M059J (cell line): ENCODE data around the gene RNF224. TPM values are rescaled to one million over a fixed set of nuclear protein-coding genes. Genes with fewer than 3 reads are reported as not detected.
"Not testable (repeated sequence)": the region's sequence is repeated elsewhere in the genome, so short reads cannot be mapped to it uniquely, and the experiment has no call there.

Source experiments
- DNase-seq: peaks from one replicate; pipeline ENCODE4 v3.0.0-alpha.2; 2012; ENCODE audit warnings: low read depth
- total RNA-seq: library from RNA; depleted of rRNA; stranded (reverse); fragments of >200 nt; shearing (Covaris generic); gene quantifications from 2 replicates; pipeline ENCODE4 v1.2.3, GENCODE V29; 2014

Gene RNF224
- total RNA-seq, 1 experiment from 2014 or later = not detected

DNA sequence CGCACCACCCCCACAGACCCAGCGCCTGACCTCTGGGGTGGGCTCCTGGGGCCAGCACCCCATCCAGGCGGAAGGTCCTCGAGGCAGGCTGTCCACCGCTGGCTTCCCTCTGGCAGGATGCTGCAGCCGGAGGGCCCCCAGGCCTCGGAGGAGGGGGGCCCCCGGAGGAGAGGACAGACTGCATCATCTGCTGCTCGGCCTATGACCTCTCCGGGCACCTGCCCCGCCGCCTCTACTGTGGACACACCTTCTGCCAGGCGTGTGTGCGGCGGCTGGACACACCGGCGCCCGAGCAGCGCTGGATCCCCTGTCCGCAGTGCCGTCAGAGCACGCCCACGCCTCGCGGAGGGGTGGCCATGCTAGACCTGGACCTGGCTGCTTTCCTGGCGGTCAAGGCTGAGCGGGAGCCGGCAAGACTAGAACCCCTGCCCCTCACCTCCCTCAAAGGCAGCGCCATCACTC is 1.2 kb downstream of the RNF224 start:
- DNase-seq = no peak

DNA sequence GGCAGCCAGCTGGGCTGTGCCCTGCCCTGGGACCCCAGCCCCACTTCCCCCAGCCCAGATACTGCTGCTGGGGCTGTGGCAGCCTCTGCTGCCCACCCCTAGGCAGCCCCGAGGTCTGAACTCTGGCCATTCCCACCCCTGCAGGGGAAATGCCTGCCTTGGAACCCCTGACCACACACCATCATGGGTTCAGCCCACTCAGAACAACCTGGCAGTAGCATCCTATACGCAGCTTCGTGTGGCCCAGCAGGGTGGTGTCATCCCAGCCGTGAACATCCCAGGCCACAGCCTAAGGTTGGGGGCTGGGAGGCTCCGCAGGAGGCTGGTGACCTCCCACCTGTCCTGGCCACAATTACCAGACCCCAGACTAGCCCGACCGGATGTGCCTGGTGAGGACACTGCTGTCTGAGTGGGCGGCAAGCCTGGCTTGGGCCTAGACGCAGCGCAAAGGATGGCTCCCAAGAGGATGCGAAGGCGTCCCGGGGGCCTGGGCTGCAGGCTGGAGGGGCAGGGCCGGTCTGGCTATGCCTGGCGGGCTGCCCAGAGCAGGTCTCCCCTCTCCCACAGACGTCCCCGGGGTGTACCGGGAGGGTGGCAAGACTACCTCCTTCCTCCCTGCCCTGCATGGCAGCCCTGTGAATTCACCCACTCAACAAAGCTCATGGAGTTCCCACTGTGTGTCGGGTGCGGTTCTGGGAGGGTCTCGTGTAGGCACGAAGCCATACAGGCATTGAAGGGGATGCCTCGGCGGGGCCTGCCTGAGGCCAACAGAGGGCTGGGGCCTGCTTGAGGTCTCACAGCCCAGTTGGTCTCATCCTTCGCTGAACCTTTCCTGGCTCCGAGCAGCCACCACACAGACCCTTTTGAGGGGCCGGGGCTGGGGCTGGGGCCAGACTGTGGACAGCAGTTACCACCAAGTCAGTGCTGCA is 1.9 kb downstream of the RNF224 start:
- no peak for DNase-seq

DNA sequence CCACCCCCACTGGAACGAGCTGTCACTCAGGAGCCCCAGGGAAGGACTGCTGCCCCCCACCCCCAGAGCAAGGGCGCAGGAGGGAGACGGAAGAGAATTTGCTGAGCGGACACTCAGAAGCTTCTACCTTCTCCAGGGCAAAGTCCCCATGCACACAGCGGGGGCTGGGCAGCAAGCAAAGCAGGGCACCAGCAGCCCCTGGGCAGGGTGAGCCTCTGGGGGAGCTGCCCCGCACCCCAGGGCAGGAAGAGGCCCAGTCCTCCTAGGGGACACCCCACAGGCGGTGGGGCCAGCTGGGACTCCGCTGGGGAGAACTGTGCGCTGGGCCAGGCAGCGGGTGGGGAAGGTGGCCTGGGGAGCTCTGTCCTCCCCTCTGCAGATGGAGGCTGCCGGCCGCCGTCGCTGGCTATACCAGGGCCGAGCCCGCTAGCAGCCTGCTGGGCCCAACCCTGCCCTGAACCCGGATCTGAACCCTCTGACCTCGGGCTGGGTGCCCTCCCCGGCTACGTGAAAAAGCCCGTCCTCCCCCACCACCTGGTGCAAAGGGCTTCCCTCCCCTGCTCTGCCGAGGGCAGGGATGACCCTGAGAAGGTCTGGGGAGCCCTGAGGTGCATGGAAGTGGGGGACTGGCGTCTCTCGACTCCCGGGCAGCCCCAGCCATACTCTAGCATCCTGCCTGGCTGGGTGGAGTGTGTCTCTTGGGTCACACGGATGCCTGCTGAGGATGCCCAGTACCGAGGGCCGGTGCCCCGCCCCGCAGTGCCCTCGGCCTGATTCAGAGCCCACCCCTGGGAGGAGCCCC is 2.8 kb downstream of the RNF224 start:
- DNase-seq = no peak

DNA sequence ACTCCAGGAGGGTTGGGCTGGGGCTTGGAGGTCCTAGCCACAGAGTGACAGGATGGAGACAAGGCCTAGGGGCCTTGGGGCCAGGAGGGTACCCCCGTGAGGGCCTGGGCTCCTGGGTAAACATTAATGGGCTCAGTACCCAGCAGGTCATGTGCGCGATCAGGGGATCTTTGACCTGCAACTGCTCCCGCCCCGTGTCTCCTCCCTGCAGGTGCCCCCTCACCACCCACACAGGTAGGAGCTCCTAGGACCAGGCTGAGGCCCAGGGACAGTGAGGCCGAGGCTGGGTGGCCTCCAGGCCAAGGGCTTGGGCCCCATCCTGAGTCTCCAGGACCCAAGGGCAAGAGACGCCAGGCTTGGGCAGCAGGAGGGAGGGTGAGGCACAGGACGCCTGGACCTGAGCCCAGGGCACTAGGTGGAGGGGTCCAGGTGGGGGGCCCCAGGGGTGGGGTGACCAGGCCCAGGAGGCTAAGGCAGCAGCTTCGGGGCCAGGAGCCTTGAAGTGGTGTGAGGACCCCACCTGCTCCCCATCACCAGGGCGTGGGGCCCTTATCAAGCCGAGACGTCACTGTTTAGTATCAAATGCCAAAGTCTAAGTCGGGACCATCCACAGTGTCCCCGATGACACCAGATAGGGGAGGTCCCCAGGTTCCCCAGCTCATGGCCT is 3.5 kb downstream of the RNF224 start, which contains the start of gene SLC34A3:
Gene SLC34A3 (plus strand): TSS at position 197 of the 667 bp plus-strand sequence. CDS start 802 bp downstream, outside the sequence.
- no peak for DNase-seq

DNA sequence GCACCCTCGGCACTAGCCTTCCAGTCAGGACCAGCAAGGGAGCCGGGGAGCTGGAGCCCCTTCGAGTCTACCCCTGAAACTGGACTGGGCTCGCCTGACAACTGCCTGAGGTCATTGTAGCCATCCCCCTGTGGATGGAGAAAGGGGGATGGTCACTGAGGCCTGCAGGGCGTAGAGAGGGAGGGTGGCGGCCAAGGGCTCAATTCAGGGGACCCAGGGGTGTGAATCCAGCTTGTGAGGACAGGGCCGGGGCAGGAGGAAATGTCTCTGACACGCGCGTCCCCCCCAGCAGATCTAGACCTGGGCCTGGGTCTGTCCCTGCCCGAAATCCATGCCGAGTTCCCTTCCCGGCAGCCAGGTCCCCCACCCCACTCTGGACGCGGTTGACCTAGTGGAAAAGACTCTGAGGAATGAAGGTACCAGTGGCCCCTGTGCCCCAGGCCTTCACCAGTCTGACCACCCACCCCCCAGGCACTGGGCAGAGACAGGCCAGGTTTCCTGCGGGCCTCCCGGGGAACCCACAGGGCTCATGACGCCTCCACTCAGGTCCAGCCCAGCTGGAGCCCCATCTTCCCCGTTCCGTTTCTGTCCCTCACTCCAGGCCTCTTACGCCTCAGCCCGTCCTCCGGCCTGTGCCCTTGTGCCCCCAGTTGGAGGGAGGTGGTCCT is 4.2 kb downstream of the RNF224 start:
- DNase-seq = no peak

DNA sequence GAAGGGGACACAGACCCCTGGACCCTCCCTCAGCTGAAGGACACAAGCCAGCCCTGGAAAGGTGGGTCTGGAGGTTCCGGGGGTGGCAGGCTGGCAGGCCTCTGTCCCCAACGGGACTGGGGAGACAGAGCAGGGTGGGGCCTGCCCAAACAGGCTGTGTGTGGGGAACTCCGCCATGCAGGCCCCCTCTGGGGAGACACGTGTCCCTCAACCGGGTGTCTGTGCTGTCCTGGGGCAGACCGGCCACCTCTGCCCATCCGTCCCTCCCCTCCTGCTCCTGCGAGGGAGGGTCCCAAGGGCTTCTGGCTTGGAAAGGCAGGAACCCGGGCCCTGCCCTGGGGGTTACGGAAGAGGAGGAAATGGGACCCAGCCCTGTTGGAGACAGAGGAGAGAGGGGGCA is 4.8 kb downstream of the RNF224 start:
- no peak for DNase-seq

DNA sequence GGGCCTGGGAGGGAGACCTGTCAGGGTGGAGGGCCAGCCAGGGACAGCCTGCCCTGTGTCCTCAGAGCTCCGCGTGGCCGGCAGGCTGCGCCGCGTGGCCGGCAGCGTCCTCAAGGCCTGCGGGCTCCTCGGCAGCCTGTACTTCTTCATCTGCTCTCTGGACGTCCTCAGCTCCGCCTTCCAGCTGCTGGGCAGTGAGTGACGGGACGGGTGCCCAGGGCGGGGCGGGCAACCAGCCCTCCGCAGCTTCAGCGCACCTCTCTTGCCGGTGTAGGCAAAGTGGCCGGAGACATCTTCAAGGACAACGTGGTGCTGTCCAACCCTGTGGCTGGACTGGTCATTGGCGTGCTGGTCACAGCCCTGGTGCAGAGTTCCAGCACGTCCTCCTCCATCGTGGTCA is 5.2 kb downstream of the RNF224 start:
- no peak for DNase-seq

DNA sequence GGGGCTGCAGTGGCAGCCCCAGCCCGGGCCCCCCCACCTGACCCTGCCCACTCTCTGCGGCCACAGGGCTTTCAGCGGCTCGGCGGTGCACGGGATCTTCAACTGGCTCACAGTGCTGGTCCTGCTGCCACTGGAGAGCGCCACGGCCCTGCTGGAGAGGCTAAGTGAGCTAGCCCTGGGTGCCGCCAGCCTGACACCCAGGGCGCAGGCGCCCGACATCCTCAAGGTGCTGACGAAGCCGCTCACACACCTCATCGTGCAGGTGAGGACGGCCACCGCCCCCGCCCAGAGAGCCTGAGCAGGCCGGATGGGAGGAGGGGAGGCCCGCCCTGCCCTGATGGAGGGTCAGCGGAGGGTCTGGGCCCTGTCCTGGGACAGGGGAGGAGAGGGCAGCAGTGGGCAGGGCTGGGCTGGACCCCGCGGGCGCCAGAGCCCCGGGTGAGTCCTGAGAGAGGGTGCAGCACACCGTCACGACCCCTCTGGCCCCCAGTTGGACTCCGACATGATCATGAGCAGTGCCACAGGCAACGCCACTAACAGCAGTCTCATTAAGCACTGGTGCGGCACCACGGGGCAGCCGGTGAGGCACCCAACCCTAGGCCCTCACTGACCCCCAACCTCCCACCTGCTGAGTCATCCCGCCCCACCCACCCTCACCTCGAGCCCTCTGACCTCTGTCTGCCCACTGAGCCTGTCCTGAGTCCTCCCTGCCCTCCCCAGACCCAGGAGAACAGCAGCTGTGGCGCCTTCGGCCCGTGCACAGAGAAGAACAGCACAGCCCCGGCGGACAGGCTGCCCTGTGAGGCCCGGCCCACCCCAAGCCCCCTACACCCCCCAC is 6.1 kb downstream of the RNF224 start:
- DNase-seq = no peak

DNA sequence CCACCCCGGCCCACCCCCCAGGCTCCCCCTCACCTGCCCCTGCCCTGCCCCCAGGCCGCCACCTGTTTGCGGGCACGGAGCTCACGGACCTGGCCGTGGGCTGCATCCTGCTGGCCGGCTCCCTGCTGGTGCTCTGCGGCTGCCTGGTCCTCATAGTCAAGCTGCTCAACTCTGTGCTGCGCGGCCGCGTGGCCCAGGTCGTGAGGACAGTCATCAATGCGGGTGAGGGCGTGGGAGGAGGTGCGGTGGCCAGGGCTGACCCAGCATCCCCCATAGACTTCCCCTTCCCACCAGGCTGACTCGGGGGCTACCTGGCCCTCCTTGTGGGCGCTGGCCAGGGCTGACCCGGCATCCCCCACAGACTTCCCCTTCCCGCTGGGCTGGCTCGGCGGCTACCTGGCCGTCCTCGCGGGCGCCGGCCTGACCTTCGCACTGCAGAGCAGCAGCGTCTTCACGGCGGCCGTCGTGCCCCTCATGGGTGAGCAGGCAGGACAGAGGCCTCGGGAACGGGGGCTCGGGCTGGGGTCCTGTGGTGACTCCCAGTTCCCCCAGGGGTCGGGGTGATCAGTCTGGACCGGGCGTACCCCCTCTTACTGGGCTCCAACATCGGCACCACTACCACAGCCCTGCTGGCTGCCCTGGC is 6.9 kb downstream of the RNF224 start:
- DNase-seq = no peak

DNA sequence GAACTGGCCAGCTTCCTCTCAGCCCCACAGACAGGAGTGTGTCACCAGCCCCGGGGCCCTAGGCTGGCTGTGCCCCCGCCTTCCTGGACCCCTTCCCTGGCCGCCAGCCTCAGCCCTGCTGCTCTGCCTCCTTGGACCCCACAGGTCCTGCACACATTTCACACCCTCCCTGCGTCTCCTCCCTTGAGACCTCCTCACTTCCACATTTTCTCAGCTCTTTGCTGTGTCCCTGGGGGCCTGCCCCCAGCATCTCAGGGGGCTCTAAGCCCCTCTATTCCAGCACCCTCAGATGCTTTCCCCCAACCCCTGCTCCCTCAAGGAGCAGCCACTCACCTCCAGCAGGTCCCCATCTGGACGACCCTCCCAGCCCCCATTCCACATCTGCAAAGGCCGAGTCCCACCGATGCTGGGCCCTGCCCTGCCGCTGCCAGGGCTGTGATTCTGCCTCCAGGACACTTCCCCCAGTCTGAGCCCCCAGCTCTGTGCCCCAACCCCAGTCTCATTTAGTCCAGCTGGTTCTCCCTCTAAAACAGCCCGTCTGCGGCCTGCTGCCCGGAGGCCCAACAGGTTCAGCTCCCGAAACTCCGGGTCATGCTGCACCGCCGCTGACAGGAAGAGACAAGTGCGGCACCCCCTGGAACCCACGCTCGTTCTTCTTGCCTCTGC is 7.6 kb downstream of the RNF224 start:
- no peak for DNase-seq

DNA sequence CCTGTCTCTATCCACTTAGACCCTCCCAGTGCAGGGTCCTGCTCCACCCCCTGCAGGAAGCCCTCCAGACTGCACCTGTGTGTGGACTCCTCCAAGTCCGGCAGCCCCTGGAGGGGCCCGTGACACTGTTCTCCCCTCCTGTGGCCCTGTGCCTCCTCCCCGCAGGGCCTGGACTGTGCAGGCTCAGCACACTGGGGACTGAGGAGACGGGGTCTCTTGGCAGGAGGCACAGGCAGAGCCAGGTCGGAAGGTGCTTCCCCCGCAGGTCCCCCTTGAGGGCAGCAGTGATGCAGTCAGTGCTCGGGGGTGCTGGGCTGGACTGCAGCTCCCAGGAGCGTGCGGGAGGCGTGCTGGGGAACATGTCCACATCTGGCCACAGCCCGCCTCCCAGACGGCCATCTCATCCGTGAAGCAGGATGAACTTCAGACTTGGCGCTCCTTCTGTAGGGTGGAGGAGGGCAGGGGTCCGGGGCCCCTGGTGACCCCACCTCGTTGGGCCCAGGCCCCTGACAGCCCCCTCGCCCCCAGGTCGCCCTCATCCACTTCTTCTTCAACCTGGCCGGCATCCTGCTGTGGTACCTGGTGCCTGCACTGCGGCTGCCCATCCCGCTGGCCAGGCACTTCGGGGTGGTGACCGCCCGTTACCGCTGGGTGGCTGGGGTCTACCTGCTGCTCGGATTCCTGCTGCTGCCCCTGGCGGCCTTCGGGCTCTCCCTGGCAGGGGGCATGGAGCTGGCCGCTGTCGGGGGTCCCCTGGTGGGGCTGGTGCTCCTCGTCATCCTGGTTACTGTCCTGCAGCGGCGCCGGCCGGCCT is 8.3 kb downstream of the RNF224 start:
- no peak for DNase-seq

DNA sequence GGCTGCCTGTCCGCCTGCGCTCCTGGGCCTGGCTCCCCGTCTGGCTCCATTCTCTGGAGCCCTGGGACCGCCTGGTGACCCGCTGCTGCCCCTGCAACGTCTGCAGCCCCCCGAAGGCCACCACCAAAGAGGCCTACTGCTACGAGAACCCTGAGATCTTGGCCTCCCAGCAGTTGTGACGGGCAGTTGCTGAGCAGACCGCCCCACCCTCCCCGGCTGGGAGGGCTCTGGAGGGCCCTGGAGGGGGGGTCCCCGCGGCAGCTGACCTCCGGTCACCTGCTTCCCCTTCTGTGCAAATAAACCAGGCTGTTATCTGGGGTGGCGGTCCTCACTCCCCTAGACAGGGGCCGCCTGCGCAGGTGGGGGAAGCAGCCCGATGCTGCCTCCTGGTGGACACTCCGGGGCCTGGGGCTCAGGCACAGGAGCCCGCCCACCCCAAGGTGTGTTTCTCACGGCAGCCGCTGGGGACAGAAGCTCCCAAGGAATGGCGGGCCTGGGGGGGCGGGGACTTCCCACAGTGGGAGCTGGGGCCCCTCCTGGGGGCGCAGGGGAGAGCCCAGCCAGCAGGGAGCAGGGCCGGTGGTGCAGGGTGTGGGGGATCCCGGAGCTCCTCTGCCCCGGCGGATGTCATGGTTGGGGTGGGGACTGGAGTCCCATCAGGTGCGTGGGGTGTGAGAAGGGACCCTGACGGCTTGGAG is 9.1 kb downstream of the RNF224 start:
- peak; percentile 64 for DNase-seq

DNA sequence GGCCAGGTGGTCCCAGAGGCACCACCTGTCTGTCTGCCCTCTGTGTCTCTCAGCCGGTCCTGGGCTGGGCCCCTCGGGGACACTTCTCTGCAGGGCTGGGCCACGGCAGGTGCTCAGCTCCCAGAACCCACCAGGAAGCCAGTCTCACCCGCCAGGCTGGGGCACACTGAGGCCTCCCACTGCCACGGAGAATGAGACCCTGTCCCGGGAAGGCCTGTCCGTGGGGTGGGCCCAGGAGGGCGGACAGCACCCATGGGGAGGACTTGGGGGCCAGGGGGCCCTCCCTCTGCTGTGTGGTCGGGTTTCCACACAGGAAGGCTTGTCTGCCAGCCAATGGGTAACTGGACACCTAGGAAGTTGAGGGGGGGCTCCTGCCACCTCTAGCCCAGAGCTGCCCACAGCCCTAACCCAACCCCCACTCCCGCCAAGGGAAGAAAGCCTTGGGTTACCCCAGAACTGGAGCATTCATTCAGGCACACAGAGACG is 9.7 kb downstream of the RNF224 start:
- DNase-seq = no peak

DNA sequence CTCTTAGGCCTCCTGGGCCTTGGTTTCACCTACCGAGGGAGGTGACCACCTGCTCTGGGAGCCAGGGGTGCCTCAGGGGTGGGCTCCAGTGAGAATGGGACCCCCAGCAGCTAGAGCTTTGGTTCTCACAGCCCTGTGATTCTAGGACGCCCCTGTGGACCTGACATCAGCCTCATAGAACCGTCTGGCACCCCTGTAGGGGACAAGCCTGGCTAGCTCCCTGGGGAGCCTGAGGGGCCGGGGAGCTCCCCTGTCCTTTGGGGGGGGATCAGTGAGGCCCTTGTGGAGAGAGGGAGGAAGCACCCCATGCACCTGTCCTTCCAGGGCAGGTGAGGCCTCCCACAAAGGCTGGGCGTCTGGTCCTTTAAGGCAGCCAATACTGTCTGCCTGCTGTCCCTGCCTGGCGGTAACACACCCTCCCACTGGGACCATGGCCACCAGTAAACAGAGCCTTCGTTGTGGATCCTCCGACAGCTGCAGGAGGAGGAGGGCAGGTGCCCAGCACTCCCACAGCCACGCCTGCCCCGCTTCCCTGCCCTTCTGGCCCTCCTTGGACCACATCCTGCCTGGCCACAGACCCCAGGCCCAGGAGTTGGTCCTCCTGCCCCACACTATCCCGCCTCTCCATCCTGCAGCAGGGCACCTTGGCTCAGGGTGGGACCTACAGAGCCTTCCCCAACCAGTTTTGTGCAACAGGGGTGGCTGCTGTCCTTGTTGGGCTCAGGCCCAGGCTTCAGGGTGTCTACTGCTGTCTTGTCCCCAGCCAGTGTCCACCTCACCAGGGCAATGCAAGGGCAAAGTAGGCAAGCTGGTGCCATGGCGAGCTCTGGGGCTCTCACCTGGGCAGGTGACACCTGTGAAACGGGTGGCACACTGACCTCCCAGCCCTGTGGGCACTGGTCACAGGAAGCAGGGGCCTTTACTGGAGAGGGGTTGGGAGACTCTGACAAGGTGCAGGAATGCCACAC is 10.7 kb downstream of the RNF224 start:
- DNase-seq = peak; percentile 45

DNA sequence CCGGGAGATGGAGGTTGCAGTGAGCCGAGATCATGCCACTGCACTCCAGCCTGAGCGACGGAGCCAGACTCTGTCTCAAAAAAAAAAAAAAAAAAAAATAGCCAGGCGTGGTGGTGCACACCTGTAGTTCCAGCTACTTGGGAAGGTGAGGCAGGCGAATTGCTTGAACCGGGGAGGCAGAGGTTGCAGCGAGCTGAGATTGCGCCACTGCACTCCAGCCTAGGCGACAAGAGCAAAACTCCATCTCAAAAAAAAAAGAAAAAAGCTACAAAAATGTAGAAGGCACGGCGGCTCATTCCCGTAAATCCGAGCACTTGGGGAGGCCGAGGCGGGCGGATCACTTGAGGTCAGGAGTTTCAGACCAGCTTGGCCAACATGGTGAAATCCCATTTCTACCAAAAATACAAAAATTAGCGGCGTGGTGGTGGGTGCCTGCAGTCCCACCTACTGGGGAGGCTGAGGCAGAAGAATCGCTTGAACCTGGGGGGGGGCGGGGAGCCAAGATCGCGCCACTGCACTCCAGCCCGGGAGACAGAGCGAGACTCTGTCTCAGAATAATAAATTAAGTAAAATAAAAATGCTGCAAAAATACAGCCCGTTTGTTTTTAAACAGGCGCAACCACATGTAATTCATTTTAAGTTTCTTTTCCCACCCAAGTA is 12.4 kb downstream of the RNF224 start:
- not testable (repeated sequence) for DNase-seq

DNA sequence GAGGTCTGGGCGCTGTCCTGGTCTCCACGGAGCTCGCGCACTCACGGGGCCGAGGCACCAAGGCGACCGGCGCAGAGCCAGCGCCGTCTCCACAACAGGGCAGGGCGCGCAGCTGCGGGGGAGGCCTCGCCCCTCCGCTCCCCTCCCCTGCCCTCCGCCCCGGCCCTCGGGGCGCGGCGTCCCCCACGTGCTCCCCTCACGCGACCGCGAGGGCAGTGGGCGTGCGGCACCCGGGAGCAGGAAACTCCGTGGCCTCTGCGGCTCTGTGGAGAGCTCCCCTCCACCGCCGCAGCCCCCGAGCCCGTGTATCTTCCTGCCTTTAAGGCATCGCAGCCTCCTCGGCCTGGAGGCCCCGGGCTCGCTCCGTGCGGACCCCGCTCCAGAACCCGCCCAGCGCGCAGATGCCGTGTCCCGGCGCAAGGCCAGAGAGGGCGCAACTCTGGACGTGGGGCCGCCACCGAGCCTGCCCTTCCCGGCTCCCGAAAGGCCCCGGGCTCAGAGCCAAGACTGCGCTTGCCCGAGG is 13.1 kb downstream of the RNF224 start:
- peak; percentile 80 for DNase-seq
